Nephron progenitor cell (in vitro differentiated cells): ENCODE data around the gene MRPL47.

ENCODE experiments used
- DNase-seq: peaks from one replicate; pipeline ENCODE4 v3.0.0; 2021
- H3K27ac Mint-ChIP-seq: 2 replicates; pipeline ENCODE4 v1.8.0; 2021; ENCODE audit warnings: mild to moderate bottlenecking, moderate library complexity, mixed read lengths
- H3K27me3 Mint-ChIP-seq: 2 replicates; pipeline ENCODE4 v1.8.0; 2021; ENCODE audit warnings: mild to moderate bottlenecking, low read depth, mixed read lengths; ENCODE audit not compliant: poor library complexity
- H3K36me3 Mint-ChIP-seq: 2 replicates; pipeline ENCODE4 v1.8.0; 2021; ENCODE audit warnings: low read depth, mixed read lengths
- H3K4me1 Mint-ChIP-seq: 2 replicates; pipeline ENCODE4 v1.8.0; 2021; ENCODE audit warnings: mixed read lengths
- H3K4me3 Mint-ChIP-seq: 2 replicates; pipeline ENCODE4 v1.8.0; 2021; ENCODE audit warnings: mild to moderate bottlenecking, moderate library complexity, mixed read lengths
- H3K9me3 Mint-ChIP-seq: 2 replicates; pipeline ENCODE4 v1.8.0; 2021; ENCODE audit warnings: mild to moderate bottlenecking, moderate library complexity, mixed read lengths
- CTCF ChIP-seq: fragments of 200-600 bp; sonication (generic); IDR thresholded peaks from 2 replicates; pipeline ENCODE4 v1.5.0; 2021; ENCODE audit warnings: antibody characterized with exemption

MRPL47 gene

GRCh38 chr3:179558742-179559364, 45.6 kb downstream of the MRPL47 start:
- Mint-ChIP-seq H3K4me1 (peaks cover 21% of the 10 kb centered on the region), H3K9me3 (no peaks in the 10 kb centered on the region), H3K36me3 (no peaks in the 10 kb centered on the region), H3K4me3 (no peak overlapping the region), H3K27me3 (no peaks in the 10 kb centered on the region), H3K27ac (no peak overlapping the region)
- peak; percentile 62 for DNase-seq
- TF ChIP-seq CTCF, result peak; percentile 89

- no peak for DNase-seq
- Mint-ChIP-seq H3K27me3 (peaks cover 4% of the 10 kb centered on the region), H3K4me1 (no peaks in the 10 kb centered on the region), H3K4me3 (no peak overlapping the region), H3K36me3 (no peaks in the 10 kb centered on the region), H3K27ac (no peak overlapping the region), H3K9me3 (peaks cover 12% of the 10 kb centered on the region)
- no peak for TF ChIP-seq CTCF
Observed at GRCh38 chr3:179551349-179552105, 52.9 kb downstream of the MRPL47 start.

GRCh38 chr3:179546814-179547241, 57.6 kb downstream of the MRPL47 start:
- Mint-ChIP-seq H3K9me3 (peaks cover 12% of the 10 kb centered on the region), H3K4me1 (peaks cover 3% of the 10 kb centered on the region), H3K4me3 (no peak overlapping the region), H3K27ac (no peak overlapping the region), H3K36me3 (no peaks in the 10 kb centered on the region), H3K27me3 (peaks cover 9% of the 10 kb centered on the region)
- no peak for TF ChIP-seq CTCF
- DNase-seq, result no peak

GRCh38 chr3:179544981-179545645, 59.3 kb downstream of the MRPL47 start:
- no peak for DNase-seq
- Mint-ChIP-seq H3K27me3 (peaks cover 7% of the 10 kb centered on the region), H3K4me3 (no peak overlapping the region), H3K36me3 (no peaks in the 10 kb centered on the region), H3K4me1 (peaks cover 15% of the 10 kb centered on the region), H3K27ac (no peak overlapping the region), H3K9me3 (peaks cover 6% of the 10 kb centered on the region)
- no peak for TF ChIP-seq CTCF

GRCh38 chr3:179542375-179542774, 62.1 kb downstream of the MRPL47 start:
- Mint-ChIP-seq H3K4me1 (peaks cover 23% of the 10 kb centered on the region), H3K9me3 (no peaks in the 10 kb centered on the region), H3K4me3 (no peak overlapping the region), H3K27ac (no peak overlapping the region), H3K36me3 (no peaks in the 10 kb centered on the region), H3K27me3 (peaks cover 5% of the 10 kb centered on the region)
- no peak for DNase-seq
- TF ChIP-seq CTCF, result no peak
